Globus pallidus (tissue), 1 donor: Measurements from ENCODE around the gene KPRP.

Experiments
- DNase-seq: peaks from one replicate; pipeline ENCODE4 v3.0.0-alpha.2; 2015; ENCODE audit warnings: low spot score

KPRP gene

GRCh38 chr1:152770411-152770810 is 12.6 kb downstream of the KPRP start:
- DNase-seq, result no peak

- DNase-seq, result no peak
Observed at GRCh38 chr1:152774875-152775274, 17.1 kb downstream of the KPRP start, which contains the start of gene LCE1F. Gene LCE1F, plus strand, starts transcription at chr1:152775140. Its CDS starts 1,232 bp downstream, at chr1:152776372.

- no peak for DNase-seq
Observed at GRCh38 chr1:152776361-152776760, 18.5 kb downstream of the KPRP start.

GRCh38 chr1:152777510-152778137 is 19.8 kb downstream of the KPRP start:
- DNase-seq, result no peak

DNA sequence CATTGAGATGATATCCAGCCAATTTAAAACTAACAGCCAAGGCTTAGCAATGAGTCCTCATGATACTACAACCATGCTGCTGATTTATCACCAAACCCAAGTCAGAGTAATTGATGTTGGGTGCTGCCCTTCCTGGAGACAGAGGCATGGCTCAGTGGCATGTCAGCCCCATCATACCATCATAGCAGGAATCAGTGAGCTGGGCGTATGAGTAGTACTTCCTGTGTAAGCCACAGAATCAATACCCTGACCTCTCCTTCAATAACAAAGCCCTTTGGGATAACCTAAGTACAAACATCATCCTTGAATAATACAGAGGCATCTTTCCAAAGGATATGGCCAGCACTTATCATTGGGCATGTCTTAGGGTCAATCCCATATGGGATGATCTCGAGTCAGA is 25.3 kb downstream of the KPRP start:
- no peak for DNase-seq

- DNase-seq, result no peak
Observed at GRCh38 chr1:152786077-152786476, 28.3 kb downstream of the KPRP start, which contains the start of gene LCE1E. Gene LCE1E, plus strand, starts transcription at chr1:152786257. Its CDS starts 1,043 bp downstream, at chr1:152787300.

DNA sequence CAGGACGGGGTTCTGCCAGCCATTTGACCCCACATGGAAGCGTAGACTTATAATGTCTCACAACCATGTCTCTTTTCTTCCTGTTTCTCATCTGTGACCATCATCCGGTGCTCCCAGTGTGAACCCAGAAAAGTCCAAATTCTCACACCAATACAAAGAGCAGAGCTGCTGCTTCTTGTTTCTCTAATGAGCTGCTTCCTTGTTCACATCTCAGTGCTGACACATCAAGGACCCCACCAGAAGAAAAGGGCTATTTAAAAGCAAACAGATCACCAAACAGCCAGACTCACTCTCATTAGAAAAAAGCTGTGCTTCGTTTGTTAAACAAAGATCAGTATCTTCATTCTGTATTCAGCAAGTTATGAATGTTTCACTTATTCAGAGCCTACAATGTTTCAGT is 37.9 kb downstream of the KPRP start:
- DNase-seq, result no peak

DNA sequence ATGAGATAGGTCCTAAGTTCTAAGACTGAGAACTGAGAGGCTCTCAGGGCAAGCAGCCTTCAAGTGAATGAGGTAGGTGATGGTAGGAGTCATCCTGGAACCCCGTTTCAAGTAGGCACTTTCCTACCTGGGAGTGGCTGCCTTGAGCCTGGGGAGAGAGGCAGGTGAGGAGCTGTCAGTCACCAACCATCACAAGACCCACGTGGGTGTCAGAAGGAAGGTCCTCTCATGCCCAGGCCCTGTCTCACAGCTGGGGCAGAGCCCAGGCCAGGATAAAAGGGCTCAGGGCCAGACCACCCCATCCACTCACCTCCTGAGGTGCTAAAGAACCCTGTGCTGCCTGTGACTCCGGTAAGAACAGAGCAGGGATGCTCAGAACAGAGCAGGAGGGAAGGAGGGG is 38.6 kb downstream of the KPRP start, which contains the start of gene LCE1D:
Gene LCE1D (plus strand): TSS at position 301 of the 400 bp plus-strand sequence. CDS start 1,074 bp downstream, outside the sequence.
- no peak for DNase-seq

- no peak for DNase-seq
Observed at GRCh38 chr1:152801333-152801732, 43.5 kb downstream of the KPRP start.

DNA sequence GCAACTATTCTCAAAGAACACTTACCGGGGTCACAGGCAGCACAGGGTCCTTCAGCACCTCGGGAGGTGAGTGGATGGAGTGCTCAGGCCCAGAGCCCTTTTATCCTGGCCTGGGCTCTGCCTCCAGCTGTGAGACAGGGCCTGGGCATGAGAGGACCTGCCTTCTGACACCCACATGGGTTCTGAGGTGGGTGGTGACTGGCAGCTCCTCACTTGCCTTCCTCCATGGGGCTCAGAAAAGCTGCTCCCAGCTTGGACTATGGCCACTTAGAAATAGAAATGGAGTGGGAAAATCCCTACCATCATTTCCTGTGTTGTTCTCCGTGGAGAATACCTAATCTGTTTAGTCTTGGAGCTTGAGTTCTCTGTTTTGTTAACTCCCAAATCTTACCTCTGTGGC is 48.8 kb downstream of the KPRP start, which contains the start of gene LCE1C:
Gene LCE1C (minus strand): TSS at position 76 of the 400 bp plus-strand sequence. CDS start 1,173 bp downstream, outside the sequence.
- no peak for DNase-seq

- DNase-seq, result no peak
Observed at GRCh38 chr1:152811050-152811449, 53.2 kb downstream of the KPRP start.
